HG02798 (cell line): Measurements from ENCODE around the gene LIPI.
"Not testable (repeated sequence)": the region's sequence is repeated elsewhere in the genome, so short reads cannot be mapped to it uniquely, and the experiment has no call there.

Source experiments
- ATAC-seq: cut with Tn5 transposase; IDR thresholded peaks from one replicate; pipeline ENCODE4 v1.9.1; 2021; ENCODE audit warnings: mild to moderate bottlenecking; ENCODE audit not compliant: unreplicated experiment, poor library complexity

Gene LIPI

GRCh38 chr21:14210738-14211137, at the start of gene LIPI:
Gene LIPI, minus strand, starts transcription at chr21:14210955. Its CDS starts 110 bp downstream, at chr21:14210845.
- ATAC-seq = no peak

GRCh38 chr21:14260174-14260764, 49.5 kb upstream of the LIPI start:
- no peak for ATAC-seq

- peak; percentile 71 for ATAC-seq
Observed at GRCh38 chr21:14259747-14260146, 49.0 kb upstream of the LIPI start.

GRCh38 chr21:14251336-14251735, 40.6 kb upstream of the LIPI start:
- ATAC-seq = no peak

GRCh38 chr21:14245711-14246110, 35.0 kb upstream of the LIPI start:
- ATAC-seq = no peak

- ATAC-seq = no peak
Observed at GRCh38 chr21:14244911-14245310, 34.2 kb upstream of the LIPI start.

GRCh38 chr21:14243874-14244273, 33.1 kb upstream of the LIPI start:
- ATAC-seq = no peak

GRCh38 chr21:14243461-14243860, 32.7 kb upstream of the LIPI start:
- ATAC-seq = no peak

- no peak for ATAC-seq
Observed at GRCh38 chr21:14241297-14241696, 30.5 kb upstream of the LIPI start.

GRCh38 chr21:14239281-14239680, 28.5 kb upstream of the LIPI start:
- no peak for ATAC-seq

- ATAC-seq = no peak
Observed at GRCh38 chr21:14236180-14236579, 25.4 kb upstream of the LIPI start.

GRCh38 chr21:14235101-14235500, 24.3 kb upstream of the LIPI start:
- no peak for ATAC-seq

GRCh38 chr21:14229399-14229798, 18.6 kb upstream of the LIPI start:
- ATAC-seq = no peak

GRCh38 chr21:14223365-14223764, 12.6 kb upstream of the LIPI start:
- no peak for ATAC-seq

- ATAC-seq = peak; percentile 97
Observed at GRCh38 chr21:14215971-14216641, 5.4 kb upstream of the LIPI start, which contains the start of gene RBM11. Gene RBM11, plus strand, starts transcription at chr21:14216157. Its CDS starts 30 bp downstream, at chr21:14216187.

GRCh38 chr21:14213164-14213563, 2.4 kb upstream of the LIPI start:
- ATAC-seq = no peak

- ATAC-seq = no peak
Observed at GRCh38 chr21:14206222-14206621, 4.5 kb downstream of the LIPI start.

- not testable (repeated sequence) for ATAC-seq
Observed at GRCh38 chr21:14166463-14167223, 44.1 kb downstream of the LIPI start.

GRCh38 chr21:14143999-14144398, 66.8 kb downstream of the LIPI start:
- ATAC-seq = no peak

- ATAC-seq = no peak
Observed at GRCh38 chr21:14124266-14124665, 86.5 kb downstream of the LIPI start.

- no peak for ATAC-seq
Observed at GRCh38 chr21:14121719-14122118, 89.0 kb downstream of the LIPI start.
